Measurements from ENCODE around the gene BCAM.

Gene BCAM

GRCh38 chr19:44811122-44811419, 2.2 kb downstream of the BCAM start:
- Histone ChIP-seq H3K4me1 (ENCODE audit: control insufficient read depth in 1 of 2, insufficient read depth in 1 of 2, low read depth in 1 of 2, low read length in 1 of 2) (peaks cover 6 to 8% of the 10 kb centered on the region in 2 experiments), H3K4me3 (ENCODE audit: low read depth in 1 of 2, low read length in 1 of 2) (no peak overlapping the region), H3K27me3 (peaks cover 39% of the 10 kb centered on the region), H3K9me3 (no peaks in the 10 kb centered on the region), H3K27ac (no peak overlapping the region), H3K36me3 (no peaks in the 10 kb centered on the region)
- TF ChIP-seq CTCF (IDR thresholded peaks at IDR 0.05) = no peak

- Histone ChIP-seq H3K36me3 (no peaks in the 10 kb centered on the region), H3K9me3 (no peaks in the 10 kb centered on the region), H3K27me3 (peaks cover 33% of the 10 kb centered on the region), H3K4me3 (ENCODE audit: low read depth in 1 of 2, low read length in 1 of 2) (no peak overlapping the region), H3K4me1 (ENCODE audit: control insufficient read depth in 1 of 2, insufficient read depth in 1 of 2, low read depth in 1 of 2, low read length in 1 of 2) (peaks cover 6 to 8% of the 10 kb centered on the region in 2 experiments), H3K27ac (no peak overlapping the region)
- TF ChIP-seq CTCF (IDR thresholded peaks at IDR 0.05) = no peak
Measured at GRCh38 chr19:44812142-44812718, 3.3 kb downstream of the BCAM start.

GRCh38 chr19:44813070-44813840, 4.4 kb downstream of the BCAM start:
- Histone ChIP-seq H3K9me3 (no peaks in the 10 kb centered on the region), H3K4me1 (ENCODE audit: control insufficient read depth in 1 of 2, insufficient read depth in 1 of 2, low read depth in 1 of 2, low read length in 1 of 2) (peaks cover 6 to 8% of the 10 kb centered on the region in 2 experiments), H3K36me3 (no peaks in the 10 kb centered on the region)

GRCh38 chr19:44813841-44814470, 5.1 kb downstream of the BCAM start:
- Histone ChIP-seq H3K36me3 (no peaks in the 10 kb centered on the region), H3K27me3 (peaks cover 16% of the 10 kb centered on the region), H3K9me3 (no peaks in the 10 kb centered on the region), H3K4me3 (ENCODE audit: low read depth in 1 of 2, low read length in 1 of 2) (no peak overlapping the region), H3K4me1 (ENCODE audit: control insufficient read depth in 1 of 2, insufficient read depth in 1 of 2, low read depth in 1 of 2, low read length in 1 of 2) (peaks cover 3 to 6% of the 10 kb centered on the region in 2 experiments), H3K27ac (no peak overlapping the region)
- TF ChIP-seq CTCF (IDR thresholded peaks at IDR 0.05) = no peak

More at GRCh38 chr19:44813070-44813840, 4.4 kb downstream of the BCAM start:
- Histone ChIP-seq H3K27ac (no peak overlapping the region), H3K4me3 (ENCODE audit: low read depth in 1 of 2, low read length in 1 of 2) (no peak overlapping the region), H3K27me3 (peaks cover 23% of the 10 kb centered on the region)
- TF ChIP-seq CTCF (IDR thresholded peaks at IDR 0.05) = no peak

- H3K27ac ChIP-seq = no peak overlapping the region
- no peak for TF ChIP-seq CTCF (IDR thresholded peaks at IDR 0.05)
- no peaks in the 10 kb centered on the region for H3K9me3 ChIP-seq
- H3K4me3 ChIP-seq (ENCODE audit: low read depth in 1 of 2, low read length in 1 of 2) = no peak overlapping the region
- H3K36me3 ChIP-seq = no peaks in the 10 kb centered on the region
- H3K4me1 ChIP-seq (ENCODE audit: control insufficient read depth in 1 of 2, insufficient read depth in 1 of 2, low read depth in 1 of 2, low read length in 1 of 2) = no peaks in the 10 kb centered on the region
- peaks cover 10% of the 10 kb centered on the region for H3K27me3 ChIP-seq
Measured at GRCh38 chr19:44814517-44814916, 5.6 kb downstream of the BCAM start.
